H1 (cell line): ENCODE data around the gene PDZD2. TPM values are rescaled to one million over a fixed set of nuclear protein-coding genes. Genes with fewer than 3 reads are reported as not detected.

ENCODE experiments used
- SIRT6 ChIP-seq: IDR thresholded peaks from one replicate; pipeline ENCODE4 v1.7.1; 2012; ENCODE audit warnings: low read length, inconsistent platforms
- SUZ12 ChIP-seq: fragments of 200-600 bp; sonication (generic); IDR thresholded peaks from 2 replicates; pipeline ENCODE4 v1.6.1; 2012; ENCODE audit warnings: mild to moderate bottlenecking, inconsistent platforms, low read length, moderate library complexity, mixed read lengths
- TBP ChIP-seq: IDR thresholded peaks from 2 replicates; pipeline ENCODE4 v1.6.1; 2011; ENCODE audit warnings: low read depth, low read length, improper control_type of control experiment
- YY1 ChIP-seq: IDR thresholded peaks from 2 replicates; pipeline ENCODE4 v1.6.1; 2011; ENCODE audit warnings: low read depth, mild to moderate bottlenecking, low read length
- polyA plus RNA-seq, 7 experiments: library from polyadenylated mRNA; depleted of rRNA in 3 of 7; stranded (reverse) in 5 of 7; unstranded in 2 of 7; fragments of >200 nt in 5 of 7; fragments of 200-250 nt in 2 of 7; gene quantifications; 1 replicate in 5 of 7; 2 replicates in 1 of 7; 4 replicates in 1 of 7; pipeline versions ENCODE4 v1.2.1 to v1.2.3, GENCODE V29; 2011 to 2013; ENCODE audit warnings: missing spikeins in 2 of 7, mixed read lengths in 2 of 7
- total RNA-seq: library from RNA; stranded (reverse); fragmentation: NEBNext Ultra II Directional; extraction: Animal tissue kit (Norgen Biotek cat#: 25700); gene quantifications from 2 replicates; pipeline ENCODE4 v1.2.1, GENCODE V29; 2021
- TF ChIP-seq, protein P1 (sequence below): fragments of 300-600 bp; sonication (generic); IDR thresholded peaks from 2 replicates; pipeline ENCODE4 v1.7.1; 2012; ENCODE audit warnings: low read length, moderate library complexity, mild to moderate bottlenecking, inconsistent platforms; ENCODE audit not compliant: insufficient replicate concordance
- TF ChIP-seq, protein P2 (sequence below): IDR thresholded peaks from 2 replicates; pipeline ENCODE4 v1.6.1; 2011; ENCODE audit warnings: low read depth, mild to moderate bottlenecking, low read length; ENCODE audit not compliant: insufficient read depth
- TF ChIP-seq, protein P3 (sequence below): IDR thresholded peaks from 2 replicates; pipeline ENCODE4 v1.6.1; 2012; ENCODE audit warnings: low read length, inconsistent platforms

Gene PDZD2
- total and polyA plus RNA-seq, 2 of the 8 experiments (the other 6 are each of a cell fraction or from before 2014, with no cell fraction given): 1.2 to 6.8 TPM

DNA sequence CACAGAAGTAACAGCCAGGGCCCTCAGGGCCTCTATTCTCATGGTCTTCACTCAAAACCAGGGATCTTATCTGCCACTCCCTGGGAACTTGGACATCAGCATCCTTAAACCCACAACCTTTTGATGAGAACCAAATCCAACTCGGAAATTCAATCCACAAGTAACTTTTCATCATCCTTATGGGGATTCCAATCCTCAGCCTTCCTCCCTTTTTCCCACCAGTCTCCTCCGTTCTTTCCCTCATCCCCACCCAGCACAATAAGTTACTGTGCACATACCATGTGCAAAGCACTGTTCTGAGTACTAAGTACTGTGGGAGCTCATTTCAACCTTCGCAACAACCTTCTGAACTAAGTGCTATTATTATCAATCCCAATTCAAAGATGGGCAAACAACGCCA lies 518.1 kb downstream of the PDZD2 start (continued):
- TF ChIP-seq, protein P1, sequence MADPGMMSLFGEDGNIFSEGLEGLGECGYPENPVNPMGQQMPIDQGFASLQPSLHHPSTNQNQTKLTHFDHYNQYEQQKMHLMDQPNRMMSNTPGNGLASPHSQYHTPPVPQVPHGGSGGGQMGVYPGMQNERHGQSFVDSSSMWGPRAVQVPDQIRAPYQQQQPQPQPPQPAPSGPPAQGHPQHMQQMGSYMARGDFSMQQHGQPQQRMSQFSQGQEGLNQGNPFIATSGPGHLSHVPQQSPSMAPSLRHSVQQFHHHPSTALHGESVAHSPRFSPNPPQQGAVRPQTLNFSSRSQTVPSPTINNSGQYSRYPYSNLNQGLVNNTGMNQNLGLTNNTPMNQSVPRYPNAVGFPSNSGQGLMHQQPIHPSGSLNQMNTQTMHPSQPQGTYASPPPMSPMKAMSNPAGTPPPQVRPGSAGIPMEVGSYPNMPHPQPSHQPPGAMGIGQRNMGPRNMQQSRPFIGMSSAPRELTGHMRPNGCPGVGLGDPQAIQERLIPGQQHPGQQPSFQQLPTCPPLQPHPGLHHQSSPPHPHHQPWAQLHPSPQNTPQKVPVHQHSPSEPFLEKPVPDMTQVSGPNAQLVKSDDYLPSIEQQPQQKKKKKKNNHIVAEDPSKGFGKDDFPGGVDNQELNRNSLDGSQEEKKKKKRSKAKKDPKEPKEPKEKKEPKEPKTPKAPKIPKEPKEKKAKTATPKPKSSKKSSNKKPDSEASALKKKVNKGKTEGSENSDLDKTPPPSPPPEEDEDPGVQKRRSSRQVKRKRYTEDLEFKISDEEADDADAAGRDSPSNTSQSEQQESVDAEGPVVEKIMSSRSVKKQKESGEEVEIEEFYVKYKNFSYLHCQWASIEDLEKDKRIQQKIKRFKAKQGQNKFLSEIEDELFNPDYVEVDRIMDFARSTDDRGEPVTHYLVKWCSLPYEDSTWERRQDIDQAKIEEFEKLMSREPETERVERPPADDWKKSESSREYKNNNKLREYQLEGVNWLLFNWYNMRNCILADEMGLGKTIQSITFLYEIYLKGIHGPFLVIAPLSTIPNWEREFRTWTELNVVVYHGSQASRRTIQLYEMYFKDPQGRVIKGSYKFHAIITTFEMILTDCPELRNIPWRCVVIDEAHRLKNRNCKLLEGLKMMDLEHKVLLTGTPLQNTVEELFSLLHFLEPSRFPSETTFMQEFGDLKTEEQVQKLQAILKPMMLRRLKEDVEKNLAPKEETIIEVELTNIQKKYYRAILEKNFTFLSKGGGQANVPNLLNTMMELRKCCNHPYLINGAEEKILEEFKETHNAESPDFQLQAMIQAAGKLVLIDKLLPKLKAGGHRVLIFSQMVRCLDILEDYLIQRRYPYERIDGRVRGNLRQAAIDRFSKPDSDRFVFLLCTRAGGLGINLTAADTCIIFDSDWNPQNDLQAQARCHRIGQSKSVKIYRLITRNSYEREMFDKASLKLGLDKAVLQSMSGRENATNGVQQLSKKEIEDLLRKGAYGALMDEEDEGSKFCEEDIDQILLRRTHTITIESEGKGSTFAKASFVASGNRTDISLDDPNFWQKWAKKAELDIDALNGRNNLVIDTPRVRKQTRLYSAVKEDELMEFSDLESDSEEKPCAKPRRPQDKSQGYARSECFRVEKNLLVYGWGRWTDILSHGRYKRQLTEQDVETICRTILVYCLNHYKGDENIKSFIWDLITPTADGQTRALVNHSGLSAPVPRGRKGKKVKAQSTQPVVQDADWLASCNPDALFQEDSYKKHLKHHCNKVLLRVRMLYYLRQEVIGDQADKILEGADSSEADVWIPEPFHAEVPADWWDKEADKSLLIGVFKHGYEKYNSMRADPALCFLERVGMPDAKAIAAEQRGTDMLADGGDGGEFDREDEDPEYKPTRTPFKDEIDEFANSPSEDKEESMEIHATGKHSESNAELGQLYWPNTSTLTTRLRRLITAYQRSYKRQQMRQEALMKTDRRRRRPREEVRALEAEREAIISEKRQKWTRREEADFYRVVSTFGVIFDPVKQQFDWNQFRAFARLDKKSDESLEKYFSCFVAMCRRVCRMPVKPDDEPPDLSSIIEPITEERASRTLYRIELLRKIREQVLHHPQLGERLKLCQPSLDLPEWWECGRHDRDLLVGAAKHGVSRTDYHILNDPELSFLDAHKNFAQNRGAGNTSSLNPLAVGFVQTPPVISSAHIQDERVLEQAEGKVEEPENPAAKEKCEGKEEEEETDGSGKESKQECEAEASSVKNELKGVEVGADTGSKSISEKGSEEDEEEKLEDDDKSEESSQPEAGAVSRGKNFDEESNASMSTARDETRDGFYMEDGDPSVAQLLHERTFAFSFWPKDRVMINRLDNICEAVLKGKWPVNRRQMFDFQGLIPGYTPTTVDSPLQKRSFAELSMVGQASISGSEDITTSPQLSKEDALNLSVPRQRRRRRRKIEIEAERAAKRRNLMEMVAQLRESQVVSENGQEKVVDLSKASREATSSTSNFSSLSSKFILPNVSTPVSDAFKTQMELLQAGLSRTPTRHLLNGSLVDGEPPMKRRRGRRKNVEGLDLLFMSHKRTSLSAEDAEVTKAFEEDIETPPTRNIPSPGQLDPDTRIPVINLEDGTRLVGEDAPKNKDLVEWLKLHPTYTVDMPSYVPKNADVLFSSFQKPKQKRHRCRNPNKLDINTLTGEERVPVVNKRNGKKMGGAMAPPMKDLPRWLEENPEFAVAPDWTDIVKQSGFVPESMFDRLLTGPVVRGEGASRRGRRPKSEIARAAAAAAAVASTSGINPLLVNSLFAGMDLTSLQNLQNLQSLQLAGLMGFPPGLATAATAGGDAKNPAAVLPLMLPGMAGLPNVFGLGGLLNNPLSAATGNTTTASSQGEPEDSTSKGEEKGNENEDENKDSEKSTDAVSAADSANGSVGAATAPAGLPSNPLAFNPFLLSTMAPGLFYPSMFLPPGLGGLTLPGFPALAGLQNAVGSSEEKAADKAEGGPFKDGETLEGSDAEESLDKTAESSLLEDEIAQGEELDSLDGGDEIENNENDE: no peak
- TF ChIP-seq SIRT6 (no peak), SUZ12 (no peak), TBP (no peak), YY1 (no peak)
- TF ChIP-seq, protein P2, sequence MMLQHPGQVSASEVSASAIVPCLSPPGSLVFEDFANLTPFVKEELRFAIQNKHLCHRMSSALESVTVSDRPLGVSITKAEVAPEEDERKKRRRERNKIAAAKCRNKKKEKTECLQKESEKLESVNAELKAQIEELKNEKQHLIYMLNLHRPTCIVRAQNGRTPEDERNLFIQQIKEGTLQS: no peak
- TF ChIP-seq, protein P3, sequence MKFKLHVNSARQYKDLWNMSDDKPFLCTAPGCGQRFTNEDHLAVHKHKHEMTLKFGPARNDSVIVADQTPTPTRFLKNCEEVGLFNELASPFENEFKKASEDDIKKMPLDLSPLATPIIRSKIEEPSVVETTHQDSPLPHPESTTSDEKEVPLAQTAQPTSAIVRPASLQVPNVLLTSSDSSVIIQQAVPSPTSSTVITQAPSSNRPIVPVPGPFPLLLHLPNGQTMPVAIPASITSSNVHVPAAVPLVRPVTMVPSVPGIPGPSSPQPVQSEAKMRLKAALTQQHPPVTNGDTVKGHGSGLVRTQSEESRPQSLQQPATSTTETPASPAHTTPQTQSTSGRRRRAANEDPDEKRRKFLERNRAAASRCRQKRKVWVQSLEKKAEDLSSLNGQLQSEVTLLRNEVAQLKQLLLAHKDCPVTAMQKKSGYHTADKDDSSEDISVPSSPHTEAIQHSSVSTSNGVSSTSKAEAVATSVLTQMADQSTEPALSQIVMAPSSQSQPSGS: no peak
